Gastroesophageal sphincter (tissue), 3 donors: ENCODE data around the gene OTUD3.

ENCODE experiments used
- CTCF ChIP-seq, 4 experiments: fragments of 200-600 bp in 2 of 4; fragments of 450-650 bp in 2 of 4; sonication (generic) in 1 of 4; IDR thresholded peaks; one replicate each; pipeline ENCODE4 v1.5.1; 2017 to 2019; ENCODE audit warnings: antibody characterized with exemption in 4 of 4, mild to moderate bottlenecking in 2 of 4, moderate library complexity in 2 of 4
- EP300 ChIP-seq: sonication (generic); formaldehyde crosslinking; IDR thresholded peaks from one replicate; pipeline ENCODE4 v1.6.1; 2017; ENCODE audit warnings: antibody characterized with exemption, mild to moderate bottlenecking
- POLR2A ChIP-seq, 2 donors: fragments of 450-650 bp; IDR thresholded peaks; one replicate each; pipeline ENCODE4 v1.6.1; 2017; ENCODE audit warnings: antibody characterized with exemption in 2 of 2, mild to moderate bottlenecking in 2 of 2, moderate library complexity in 1 of 2
- POLR2AphosphoS5 ChIP-seq: sonication (generic); formaldehyde crosslinking; IDR thresholded peaks from one replicate; pipeline ENCODE4 v1.6.1; 2017; ENCODE audit warnings: antibody characterized with exemption

- TF ChIP-seq CTCF (IDR thresholded peaks at IDR 0.05), result no peak
- no peak for TF ChIP-seq POLR2AphosphoS5
- no peak for TF ChIP-seq POLR2A (IDR thresholded peaks at IDR 0.05)
- no peak for TF ChIP-seq EP300
Observed at GRCh38 chr1:19960591-19960990, 78.4 kb downstream of the OTUD3 start.
